Hepatocyte (in vitro differentiated cells): Measurements from ENCODE around the gene INPPL1. TPM values are rescaled to one million over a fixed set of nuclear protein-coding genes. Genes with fewer than 3 reads are reported as not detected.

Source experiments
- DNase-seq: peaks from one replicate; pipeline ENCODE4 v3.0.0-alpha.2; 2016; ENCODE audit warnings: low spot score
- H2AFZ ChIP-seq: fragments of 200-600 bp; sonication (generic); 2 replicates; pipeline ENCODE4 v1.6.0; 2016; ENCODE audit warnings: antibody characterized with exemption, mild to moderate bottlenecking
- H3K27ac ChIP-seq: fragments of 200-600 bp; sonication (generic); 2 replicates; pipeline ENCODE4 v1.5.1; 2016; ENCODE audit warnings: mild to moderate bottlenecking
- H3K27me3 ChIP-seq: fragments of 200-600 bp; sonication (generic); 2 replicates; pipeline ENCODE4 v1.6.1; 2016
- H3K36me3 ChIP-seq: fragments of 200-600 bp; sonication (generic); replicated peaks from 2 replicates; pipeline ENCODE4 v1.5.1; 2016; ENCODE audit warnings: low read depth; ENCODE audit not compliant: insufficient read depth
- H3K4me1 ChIP-seq: fragments of 200-600 bp; sonication (generic); 2 replicates; pipeline ENCODE4 v1.5.1; 2016; ENCODE audit warnings: mild to moderate bottlenecking, moderate library complexity; ENCODE audit not compliant: insufficient read depth
- H3K4me2 ChIP-seq: fragments of 200-600 bp; sonication (generic); 2 replicates; pipeline ENCODE4 v1.6.0; 2016
- H3K4me3 ChIP-seq: fragments of 200-600 bp; sonication (generic); 2 replicates; pipeline ENCODE4 v1.5.1; 2016; ENCODE audit warnings: mild to moderate bottlenecking
- H3K79me2 ChIP-seq: fragments of 200-600 bp; sonication (generic); 2 replicates; pipeline ENCODE4 v1.6.0; 2017; ENCODE audit warnings: mild to moderate bottlenecking
- H3K9me2 ChIP-seq: fragments of 200-600 bp; sonication (generic); replicated peaks from 2 replicates; pipeline ENCODE4 v1.6.0; 2017; ENCODE audit warnings: mild to moderate bottlenecking; ENCODE audit not compliant: insufficient read depth
- H3K9me3 ChIP-seq: fragments of 200-600 bp; sonication (generic); 2 replicates; pipeline ENCODE4 v1.5.1; 2016; ENCODE audit warnings: low read depth, mild to moderate bottlenecking
- H4K20me1 ChIP-seq: fragments of 200-600 bp; sonication (generic); 2 replicates; pipeline ENCODE4 v1.6.0; 2016; ENCODE audit warnings: mild to moderate bottlenecking; ENCODE audit not compliant: insufficient read depth, poor library complexity, severe bottlenecking
- CTCF ChIP-seq: fragments of 200-600 bp; sonication (generic); IDR thresholded peaks from 2 replicates; pipeline ENCODE4 v1.5.1; 2016; ENCODE audit warnings: antibody characterized with exemption, mild to moderate bottlenecking; ENCODE audit not compliant: poor library complexity
- EZH2 ChIP-seq: fragments of 200-600 bp; sonication (generic); IDR thresholded peaks from 2 replicates; pipeline ENCODE4 v1.6.1; 2016; ENCODE audit warnings: antibody characterized with exemption, mild to moderate bottlenecking, borderline replicate concordance
- EZH2phosphoT487 ChIP-seq: fragments of 200-600 bp; sonication (generic); IDR thresholded peaks from one replicate; pipeline ENCODE4 v1.6.1; 2018; ENCODE audit warnings: antibody characterized with exemption, mild to moderate bottlenecking, low read depth, moderate library complexity; ENCODE audit not compliant: unreplicated experiment, severe bottlenecking
- WGBS: methylation state at CpG from one replicate; pipeline ENCODE4 v1.1.6; 2016; ENCODE audit warnings: low lambda C conversion rate; ENCODE audit errors: missing lambda C conversion rate; 5-methylcytosine and 5-hydroxymethylcytosine counted together
- polyA plus RNA-seq: library from polyadenylated mRNA; unstranded; fragments of >200 nt; fragmentation: Nextera tagmentation; extraction: Ambion mirVana; gene quantifications from 2 replicates; pipeline ENCODE4 v1.2.1, GENCODE V29; 2016
- total RNA-seq: library from RNA; depleted of rRNA; stranded (reverse); fragments of >200 nt; gene quantifications from 2 replicates; pipeline ENCODE4 v1.2.3, GENCODE V29; 2014

INPPL1 gene
- total and polyA plus RNA-seq, 2 experiments from 2014 or later = 74.8 to 99.4 TPM

- Histone ChIP-seq H3K79me2 (no peaks in the 10 kb centered on the region), H3K27ac (no peak overlapping the region), H3K4me3 (no peak overlapping the region), H3K4me1 (peaks cover 12% of the 10 kb centered on the region), H3K27me3 (peaks cover 82% of the 10 kb centered on the region), H4K20me1 (no peaks in the 10 kb centered on the region), H2AFZ (no peak overlapping the region), H3K4me2 (no peak overlapping the region), H3K9me3 (no peaks in the 10 kb centered on the region), H3K9me2 (no peaks in the 10 kb centered on the region), H3K36me3 (no peaks in the 10 kb centered on the region)
- no peak for DNase-seq
- TF ChIP-seq EZH2phosphoT487 (no peak), CTCF (no peak), EZH2 (no peak)
- WGBS = 14% methylated on average over 19 of the region's 19 CpGs
Measured at GRCh38 chr11:72245263-72245816, 20.8 kb downstream of the INPPL1 start.

- no peaks in the 10 kb centered on the region for H3K36me3 ChIP-seq
- H3K79me2 ChIP-seq = no peaks in the 10 kb centered on the region
- no peak overlapping the region for H2AFZ ChIP-seq
- no peak overlapping the region for H3K4me3 ChIP-seq
- peaks cover 60% of the 10 kb centered on the region for H3K27me3 ChIP-seq
- TF ChIP-seq CTCF (no peak), EZH2 (no peak), EZH2phosphoT487 (no peak)
- H3K4me1 ChIP-seq = peaks cover 11% of the 10 kb centered on the region
- 22% methylated on average over 2 of the region's 2 CpGs for WGBS
- H3K9me3 ChIP-seq = no peaks in the 10 kb centered on the region
- H3K4me2 ChIP-seq = no peak overlapping the region
- no peaks in the 10 kb centered on the region for H3K9me2 ChIP-seq
- no peak overlapping the region for H3K27ac ChIP-seq
- DNase-seq = no peak
- H4K20me1 ChIP-seq = no peaks in the 10 kb centered on the region
Measured at GRCh38 chr11:72247584-72247983, 23.0 kb downstream of the INPPL1 start.

GRCh38 chr11:72249961-72250360 lies 25.4 kb downstream of the INPPL1 start:
- Histone ChIP-seq H3K4me3 (no peak overlapping the region), H3K27me3 (peaks cover 38% of the 10 kb centered on the region)
- WGBS = 91% methylated on average over 5 of the region's 5 CpGs

More at GRCh38 chr11:72249961-72250360, 25.4 kb downstream of the INPPL1 start:
- no peaks in the 10 kb centered on the region for H3K36me3 ChIP-seq
- H3K9me3 ChIP-seq = no peaks in the 10 kb centered on the region
- H3K27ac ChIP-seq = no peak overlapping the region
- H3K79me2 ChIP-seq = no peaks in the 10 kb centered on the region
- DNase-seq = no peak
- no peaks in the 10 kb centered on the region for H3K4me1 ChIP-seq
- no peaks in the 10 kb centered on the region for H4K20me1 ChIP-seq
- no peaks in the 10 kb centered on the region for H3K9me2 ChIP-seq
- H3K4me2 ChIP-seq = no peak overlapping the region
- TF ChIP-seq CTCF = no peak
- TF ChIP-seq EZH2 = no peak
- TF ChIP-seq EZH2phosphoT487 = no peak
- H2AFZ ChIP-seq = no peak overlapping the region
